ENCODE measurements around the gene ABCC5. TPM values are rescaled to one million over a fixed set of nuclear protein-coding genes. Genes with fewer than 3 reads are reported as not detected.

The ABCC5 gene
- total and polyA plus RNA-seq, 3 donors from 2014 or later = 35.2 to 77.9 (median 61.5) TPM

DNA sequence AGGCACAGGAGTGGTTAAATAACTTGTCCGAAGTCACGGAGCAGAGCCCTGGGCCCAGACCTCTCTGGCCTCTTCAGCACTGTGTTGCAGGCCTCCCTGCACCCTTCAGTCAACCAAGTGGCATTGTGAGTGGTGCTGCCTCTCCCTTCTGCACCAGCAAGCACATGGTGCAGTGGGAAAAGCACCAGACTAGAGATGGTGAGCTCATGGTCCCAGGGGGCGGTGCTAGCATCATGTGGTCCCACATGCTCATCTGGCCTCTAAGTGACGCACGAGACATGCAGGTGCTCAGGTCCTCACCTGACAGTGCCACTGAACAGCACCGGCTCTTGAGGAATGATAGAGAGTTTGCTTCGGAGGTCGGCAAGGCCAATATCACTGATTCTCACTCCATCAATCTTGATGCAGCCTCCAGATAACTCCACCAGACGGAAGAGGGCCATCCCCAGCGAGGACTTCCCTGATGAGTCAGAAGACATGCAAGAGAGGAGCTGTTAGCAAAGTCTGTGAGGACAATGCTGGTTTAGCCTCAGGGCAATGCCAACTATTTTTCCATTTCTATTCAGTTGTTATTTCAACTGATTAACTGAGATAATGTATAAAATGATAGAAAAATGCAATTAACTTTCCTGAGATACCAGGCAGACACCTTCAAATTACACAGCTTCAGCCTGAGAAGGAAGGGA is 79.9 kb downstream of the ABCC5 start:
- Histone ChIP-seq H3K27ac (no peak overlapping the region), H3K4me3 (no peak overlapping the region), H3K27me3 (no peaks in the 10 kb centered on the region), H3K4me1 (no peaks in the 10 kb centered on the region), H3K9me3 (no peaks in the 10 kb centered on the region), H3K36me3 (ENCODE audit: low read depth, missing control alignments) (no peaks in the 10 kb centered on the region)
- WGBS, 2 donors = 87 to 92% methylated on average over 7 to 10 of the region's 10 CpGs
- intact Hi-C loops (cut with DNase I; ENCODE audit: low total_unique reads) = no loop called here
- TF ChIP-seq POLR2A (IDR thresholded peaks at IDR 0.05) = no peak
- TF ChIP-seq, protein P1, sequence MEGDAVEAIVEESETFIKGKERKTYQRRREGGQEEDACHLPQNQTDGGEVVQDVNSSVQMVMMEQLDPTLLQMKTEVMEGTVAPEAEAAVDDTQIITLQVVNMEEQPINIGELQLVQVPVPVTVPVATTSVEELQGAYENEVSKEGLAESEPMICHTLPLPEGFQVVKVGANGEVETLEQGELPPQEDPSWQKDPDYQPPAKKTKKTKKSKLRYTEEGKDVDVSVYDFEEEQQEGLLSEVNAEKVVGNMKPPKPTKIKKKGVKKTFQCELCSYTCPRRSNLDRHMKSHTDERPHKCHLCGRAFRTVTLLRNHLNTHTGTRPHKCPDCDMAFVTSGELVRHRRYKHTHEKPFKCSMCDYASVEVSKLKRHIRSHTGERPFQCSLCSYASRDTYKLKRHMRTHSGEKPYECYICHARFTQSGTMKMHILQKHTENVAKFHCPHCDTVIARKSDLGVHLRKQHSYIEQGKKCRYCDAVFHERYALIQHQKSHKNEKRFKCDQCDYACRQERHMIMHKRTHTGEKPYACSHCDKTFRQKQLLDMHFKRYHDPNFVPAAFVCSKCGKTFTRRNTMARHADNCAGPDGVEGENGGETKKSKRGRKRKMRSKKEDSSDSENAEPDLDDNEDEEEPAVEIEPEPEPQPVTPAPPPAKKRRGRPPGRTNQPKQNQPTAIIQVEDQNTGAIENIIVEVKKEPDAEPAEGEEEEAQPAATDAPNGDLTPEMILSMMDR (IDR thresholded peaks at IDR 0.05) = no peak
- DNase-seq = no peak

DNA sequence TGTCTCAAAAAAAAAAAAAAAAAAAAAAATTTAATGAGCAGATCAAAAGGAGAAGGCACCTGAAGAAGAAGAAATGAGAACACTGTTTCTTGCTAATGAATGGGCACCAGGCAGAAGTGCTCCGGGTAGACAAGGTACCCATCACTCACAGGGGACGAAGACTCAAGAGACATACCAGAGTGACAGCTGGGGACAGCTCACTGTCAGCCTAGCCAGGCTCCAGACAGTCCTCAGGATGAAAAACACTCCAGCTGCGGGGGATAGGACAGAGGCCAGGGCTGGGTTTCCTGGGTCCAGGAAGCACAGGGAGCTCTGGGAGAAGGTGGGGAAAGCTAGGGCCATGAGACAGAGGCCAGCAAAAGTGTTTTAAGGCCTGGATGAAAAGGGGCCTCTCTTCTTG is 84.5 kb downstream of the ABCC5 start:
- H3K4me3 ChIP-seq = no peak overlapping the region
- WGBS, 2 donors = 78 to 89% methylated on average over 3 of the region's 3 CpGs
- H3K36me3 ChIP-seq (ENCODE audit: low read depth, missing control alignments) = no peaks in the 10 kb centered on the region
- no peaks in the 10 kb centered on the region for H3K4me1 ChIP-seq
- intact Hi-C loops (cut with DNase I; ENCODE audit: low total_unique reads) = no loop called here
- no peak for DNase-seq
- no peaks in the 10 kb centered on the region for H3K9me3 ChIP-seq
- no peak overlapping the region for H3K27ac ChIP-seq
- TF ChIP-seq, protein P1 (IDR thresholded peaks at IDR 0.05) = no peak
- no peak for TF ChIP-seq POLR2A (IDR thresholded peaks at IDR 0.05)
- no peaks in the 10 kb centered on the region for H3K27me3 ChIP-seq

DNA sequence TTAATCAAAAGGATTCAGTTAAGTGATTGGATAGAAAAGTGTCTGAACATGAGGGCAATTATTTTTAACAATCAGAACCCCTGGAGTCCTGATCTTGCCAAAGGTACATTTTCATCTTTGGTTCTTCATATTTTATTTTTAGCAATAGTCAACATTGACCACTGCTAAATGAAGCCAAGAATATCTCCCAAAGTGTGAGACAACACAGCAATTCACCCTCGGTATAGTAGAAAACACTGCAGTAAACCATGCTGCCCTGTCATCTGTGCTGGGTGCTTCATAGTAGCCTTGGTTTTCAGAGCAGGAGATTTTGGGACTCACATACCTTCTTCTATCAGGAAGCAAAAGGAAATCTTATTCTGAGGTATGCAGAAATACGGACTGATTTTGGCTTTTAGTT is 85.8 kb downstream of the ABCC5 start:
- TF ChIP-seq, protein P1 (IDR thresholded peaks at IDR 0.05) = no peak
- no peak for TF ChIP-seq POLR2A (IDR thresholded peaks at IDR 0.05)
- no peak for DNase-seq
- Histone ChIP-seq H3K4me3 (no peak overlapping the region), H3K4me1 (no peaks in the 10 kb centered on the region), H3K9me3 (no peaks in the 10 kb centered on the region), H3K36me3 (ENCODE audit: low read depth, missing control alignments) (no peaks in the 10 kb centered on the region), H3K27ac (no peak overlapping the region), H3K27me3 (no peaks in the 10 kb centered on the region)
- intact Hi-C loops (cut with DNase I; ENCODE audit: low total_unique reads) = no loop called here
- 90 to 96% methylated on average over 2 of the region's 2 CpGs for WGBS, 2 donors

DNA sequence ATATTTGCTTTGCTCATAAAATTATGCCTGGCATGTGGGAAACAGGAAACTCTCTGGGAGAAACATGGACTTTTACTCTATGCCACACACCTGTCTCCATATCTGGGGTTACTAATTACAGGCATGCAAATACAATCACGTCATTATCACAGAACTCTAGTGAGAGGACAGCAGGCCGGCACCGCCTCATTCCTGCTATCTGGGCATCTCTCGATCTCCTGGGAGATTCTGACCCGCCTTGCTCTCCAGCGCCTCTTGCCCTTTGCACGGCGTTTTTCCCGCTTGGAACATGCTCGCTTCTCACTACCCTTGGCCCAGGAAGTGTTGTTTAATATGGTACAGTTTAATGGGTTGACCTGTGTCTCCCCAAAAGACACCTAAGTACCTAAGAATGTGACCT is 87.6 kb downstream of the ABCC5 start:
- Histone ChIP-seq H3K27me3 (no peaks in the 10 kb centered on the region), H3K36me3 (ENCODE audit: low read depth, missing control alignments) (no peaks in the 10 kb centered on the region), H3K9me3 (no peaks in the 10 kb centered on the region), H3K27ac (no peak overlapping the region), H3K4me3 (no peak overlapping the region), H3K4me1 (no peaks in the 10 kb centered on the region)
- intact Hi-C loops (cut with DNase I; ENCODE audit: low total_unique reads) = no loop called here
- no peak for DNase-seq
- TF ChIP-seq POLR2A (IDR thresholded peaks at IDR 0.05) = no peak
- TF ChIP-seq, protein P1 (IDR thresholded peaks at IDR 0.05) = no peak
- 92% methylated on average over 10 of the region's 10 CpGs for WGBS, 2 donors

DNA sequence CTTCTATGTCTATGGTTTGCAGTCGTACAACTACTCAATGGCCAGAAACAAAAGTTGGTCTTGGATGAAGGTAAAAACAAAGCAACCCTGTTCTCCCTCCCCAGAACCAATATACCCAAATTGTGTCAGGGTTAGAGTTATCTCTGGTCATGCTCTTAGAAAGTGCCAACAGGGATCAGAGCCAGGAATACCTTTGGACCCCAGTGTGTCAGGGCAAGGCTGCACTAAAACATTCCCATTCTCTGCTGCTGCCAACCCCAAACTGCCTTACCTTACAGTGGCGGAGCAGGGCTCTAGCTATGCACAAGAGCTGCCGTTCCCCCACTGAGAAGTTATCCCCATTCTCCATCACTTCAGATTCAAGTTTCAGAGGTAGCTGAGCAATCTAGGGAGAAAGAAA is 90.6 kb downstream of the ABCC5 start:
- TF ChIP-seq POLR2A (IDR thresholded peaks at IDR 0.05) = no peak
- TF ChIP-seq, protein P1 (IDR thresholded peaks at IDR 0.05) = no peak
- H3K4me1 ChIP-seq = no peaks in the 10 kb centered on the region
- H3K27ac ChIP-seq = no peak overlapping the region
- no peaks in the 10 kb centered on the region for H3K36me3 ChIP-seq (ENCODE audit: low read depth, missing control alignments)
- H3K9me3 ChIP-seq = no peaks in the 10 kb centered on the region
- intact Hi-C loops (cut with DNase I; ENCODE audit: low total_unique reads) = no loop called here
- H3K4me3 ChIP-seq = no peak overlapping the region
- no peak for DNase-seq
- no peaks in the 10 kb centered on the region for H3K27me3 ChIP-seq
- WGBS, 2 donors = 97% methylated on average over 3 of the region's 3 CpGs
